GM19468 (cell line): ENCODE results near the gene ANTXRL.
"Not testable (repeated sequence)": the region's sequence is repeated elsewhere in the genome, so short reads cannot be mapped to it uniquely, and the experiment has no call there.

ENCODE experiments used
- ATAC-seq: cut with Tn5 transposase; IDR thresholded peaks from one replicate; pipeline ENCODE4 v1.9.1; 2021; ENCODE audit warnings: mild to moderate bottlenecking, moderate library complexity, moderate number of reproducible peaks; ENCODE audit not compliant: unreplicated experiment; ENCODE audit errors: extremely low read depth

ANTXRL gene

GRCh38 chr10:46254007-46254383 lies 32.8 kb upstream of the ANTXRL start:
- ATAC-seq = no peak

DNA sequence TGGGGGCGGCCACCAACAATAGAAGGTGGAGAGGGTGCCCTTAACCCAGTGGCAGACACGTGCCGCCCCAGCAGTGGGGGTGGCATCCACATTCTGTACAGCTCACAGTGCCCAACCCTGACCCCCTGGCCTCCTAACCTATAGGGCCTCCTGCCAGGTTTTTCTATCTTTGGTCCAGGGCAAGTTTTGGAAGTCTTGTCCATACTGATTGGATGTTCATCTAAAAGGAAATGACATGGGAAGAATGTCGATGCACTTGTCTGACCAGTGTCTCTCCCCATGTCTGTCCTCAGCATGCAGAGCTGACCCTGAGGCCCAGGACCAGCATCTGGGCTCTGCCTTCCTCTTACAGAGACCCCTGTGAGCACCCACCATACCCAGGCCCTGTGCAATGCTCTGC lies 32.3 kb upstream of the ANTXRL start:
- ATAC-seq = no peak

- not testable (repeated sequence) for ATAC-seq
Measured at GRCh38 chr10:46255210-46255609, 31.6 kb upstream of the ANTXRL start.

- no peak for ATAC-seq
Measured at GRCh38 chr10:46255801-46256747, 30.7 kb upstream of the ANTXRL start.

- no peak for ATAC-seq
Measured at GRCh38 chr10:46257099-46257498, 29.7 kb upstream of the ANTXRL start.

DNA sequence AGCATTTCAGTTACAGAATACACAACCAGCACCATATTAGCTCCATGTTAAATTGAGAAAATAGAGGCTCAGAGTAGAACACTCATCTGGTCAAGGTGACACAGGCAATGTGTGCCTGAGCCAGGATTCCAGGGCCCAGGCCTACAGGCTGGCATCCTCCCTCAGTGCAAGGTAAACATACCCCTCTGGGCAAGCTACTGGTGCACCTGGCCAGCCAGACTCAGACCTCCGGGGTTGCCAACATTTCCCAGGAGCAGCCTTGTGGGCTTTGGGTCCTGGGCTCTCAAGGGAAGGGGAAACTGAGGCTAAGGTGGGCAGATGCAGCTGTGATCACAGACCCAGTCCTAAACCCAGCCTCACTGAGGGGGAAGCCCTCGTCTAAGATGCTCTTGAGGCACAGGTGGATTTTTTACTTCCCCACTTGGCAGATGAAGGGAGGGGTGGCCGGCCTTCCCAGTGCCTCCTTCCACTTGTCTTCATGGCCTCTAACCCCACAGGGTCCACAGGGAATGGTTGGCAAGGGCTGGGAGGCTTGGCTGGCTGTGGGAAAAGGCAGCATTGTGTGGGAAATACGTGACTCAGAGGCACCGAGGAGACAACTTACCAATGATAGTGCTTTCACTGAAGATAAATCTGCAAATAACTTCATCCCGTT lies 23.8 kb upstream of the ANTXRL start:
- not testable (repeated sequence) for ATAC-seq

DNA sequence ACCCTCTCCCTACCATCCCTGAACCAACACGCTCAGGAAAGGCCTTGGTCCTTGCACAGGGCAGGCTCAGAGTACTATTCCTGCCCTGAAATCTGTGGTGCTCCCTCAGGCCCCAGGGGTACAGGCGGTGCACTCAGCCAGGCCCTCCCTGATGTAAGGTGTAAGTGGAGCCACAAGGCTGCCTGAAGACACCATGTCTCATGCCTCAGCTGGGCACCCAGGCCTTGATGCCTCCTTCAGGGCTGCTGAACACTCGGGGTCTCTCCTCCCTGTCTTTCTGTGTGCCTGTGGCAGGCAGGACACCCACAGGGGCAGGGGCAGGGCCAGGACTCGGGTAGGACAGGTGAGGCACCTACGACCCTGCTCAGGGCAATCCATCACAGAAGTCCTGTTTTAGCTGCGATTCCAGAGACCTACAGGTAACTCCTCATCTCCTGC lies 22.9 kb upstream of the ANTXRL start:
- no peak for ATAC-seq

DNA sequence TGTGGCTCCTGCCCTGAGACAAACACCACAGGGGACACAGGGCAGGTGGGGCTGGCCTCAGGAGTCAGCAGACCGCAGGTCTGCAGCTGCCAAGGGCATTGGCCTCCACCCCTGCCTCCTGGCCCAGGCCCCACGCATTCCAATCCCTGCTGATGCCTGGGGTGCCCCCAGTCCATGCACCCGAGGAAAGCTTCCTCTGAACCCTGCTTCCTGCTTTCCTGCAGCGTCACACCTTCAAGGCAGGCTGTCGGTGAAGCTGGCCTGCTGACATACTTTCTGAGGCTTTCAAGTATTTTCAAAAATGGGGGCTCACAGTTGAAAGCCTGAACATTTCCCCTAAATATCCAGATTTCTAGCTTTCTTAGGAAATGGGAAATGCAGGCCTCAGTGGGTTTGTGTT lies 22.5 kb upstream of the ANTXRL start:
- ATAC-seq = no peak

DNA sequence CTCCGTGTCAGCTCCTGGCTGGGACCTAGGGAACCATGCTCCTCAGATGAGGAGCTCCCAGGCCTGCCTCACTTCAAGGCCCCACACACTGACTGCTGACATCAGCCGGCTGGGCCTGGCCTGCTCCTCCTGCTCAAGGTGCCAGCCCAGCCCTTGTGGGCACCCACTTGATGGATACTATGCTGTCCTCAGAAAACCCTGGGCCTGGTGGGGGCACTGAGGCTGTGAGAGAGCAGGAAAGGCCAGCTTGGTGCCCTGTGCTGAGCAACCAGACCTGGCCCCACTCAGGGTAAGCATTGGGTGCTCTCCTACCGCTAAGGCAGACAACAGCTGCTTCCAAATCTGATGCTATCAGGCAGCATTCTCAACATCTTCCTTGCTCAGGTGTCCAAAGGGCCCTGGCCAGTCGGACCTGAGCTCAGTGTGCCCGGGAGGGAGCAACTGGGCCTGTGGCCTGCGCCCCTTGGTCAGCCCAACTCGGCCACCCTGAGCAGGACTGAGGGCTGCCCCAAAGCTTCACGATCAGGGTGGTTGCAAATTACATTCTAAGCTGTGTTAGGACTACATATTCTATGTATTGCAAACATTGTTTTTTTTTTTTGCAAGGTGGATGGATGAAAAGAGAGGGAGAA lies 21.9 kb upstream of the ANTXRL start:
- ATAC-seq = no peak

- ATAC-seq = not testable (repeated sequence)
Measured at GRCh38 chr10:46265566-46266305, 21.1 kb upstream of the ANTXRL start.

GRCh38 chr10:46266306-46266985 lies 20.4 kb upstream of the ANTXRL start:
- no peak for ATAC-seq

- ATAC-seq = no peak
Measured at GRCh38 chr10:46267132-46267985, 19.4 kb upstream of the ANTXRL start.

DNA sequence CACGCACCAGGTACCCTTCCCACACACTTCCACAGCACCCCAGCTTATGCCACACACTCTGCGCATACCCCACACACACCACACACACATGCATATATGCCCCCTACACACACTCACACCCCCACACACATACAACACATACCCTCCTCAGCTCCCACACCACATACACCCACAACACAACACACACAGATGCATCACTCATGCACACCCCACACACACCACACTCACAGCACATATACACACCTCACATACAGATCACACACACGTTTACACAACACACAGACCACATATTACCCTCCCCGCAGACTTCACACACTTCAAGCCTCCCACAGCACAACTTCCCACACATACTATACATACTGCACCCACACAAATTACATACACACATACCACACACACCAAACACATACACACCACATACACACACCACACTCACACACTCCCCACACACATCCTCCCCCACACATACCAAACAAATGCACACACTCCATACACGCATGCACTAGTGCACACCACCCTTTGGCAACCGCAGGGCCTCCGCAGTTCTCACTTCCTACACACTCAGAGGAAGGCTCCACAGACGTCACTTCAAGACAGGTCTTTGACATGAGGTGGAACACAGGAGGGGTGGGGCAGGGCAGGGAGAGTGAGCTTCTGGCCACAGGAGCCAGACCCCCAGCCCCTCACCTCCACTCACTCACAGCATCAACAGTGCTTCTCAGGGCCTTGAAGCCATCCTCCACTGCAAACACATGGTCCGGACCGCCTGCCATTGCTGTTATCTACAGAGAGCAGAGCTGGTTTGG lies 18.5 kb upstream of the ANTXRL start:
- peak; percentile 78 for ATAC-seq

GRCh38 chr10:46269554-46270053 lies 17.2 kb upstream of the ANTXRL start:
- not testable (repeated sequence) for ATAC-seq

DNA sequence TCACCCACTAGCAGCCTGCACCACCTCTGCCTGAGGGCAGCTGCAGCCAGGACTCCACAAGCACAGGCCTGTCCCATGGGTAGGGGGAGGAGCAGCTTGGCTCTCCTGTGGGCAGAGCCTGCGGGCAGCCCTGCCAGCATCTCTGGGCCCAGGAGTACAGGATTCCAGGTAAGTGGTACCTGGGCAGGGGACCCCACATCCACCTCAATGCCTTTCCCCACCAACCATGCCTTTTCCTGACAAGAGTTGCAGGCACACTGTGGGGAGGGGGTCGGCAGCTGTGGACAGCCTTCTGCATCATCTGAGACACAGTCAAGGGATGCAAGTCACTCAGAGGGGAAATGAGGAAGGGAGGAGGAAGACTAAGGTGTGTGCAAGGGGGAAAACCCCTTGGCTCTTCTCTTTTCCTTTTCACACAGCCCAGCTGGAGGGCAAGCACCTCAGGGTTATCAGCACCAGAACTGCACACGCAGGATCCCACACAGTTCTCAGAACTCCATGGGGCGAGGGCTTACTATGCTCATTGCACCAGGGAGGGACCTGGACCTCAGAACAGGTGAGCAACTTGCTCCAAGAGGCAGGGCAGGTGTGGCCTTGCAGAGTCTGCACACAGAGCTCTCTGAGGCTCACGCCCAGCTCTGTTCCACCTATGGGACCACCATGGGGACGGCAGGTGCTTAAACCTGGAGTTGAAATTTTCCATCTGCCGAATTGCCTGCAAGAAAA lies 16.5 kb upstream of the ANTXRL start:
- no peak for ATAC-seq

GRCh38 chr10:46270963-46271530 lies 15.8 kb upstream of the ANTXRL start:
- not testable (repeated sequence) for ATAC-seq
